ENCODE data around the gene NBAS.
A peak's percentile ranks its signal among the peaks of the same experiment; 100 is the strongest.
"Not testable (repeated sequence)": the region's sequence is repeated elsewhere in the genome, so short reads cannot be mapped to it uniquely, and the experiment has no call there.

Gene NBAS

GRCh38 chr2:15210542-15210941 is 350.6 kb downstream of the NBAS start:
- not testable (repeated sequence) for DNase-seq (ENCODE audit: low read depth)

GRCh38 chr2:15206419-15206818 is 354.7 kb downstream of the NBAS start:
- DNase-seq (ENCODE audit: low read depth): no peak

DNA sequence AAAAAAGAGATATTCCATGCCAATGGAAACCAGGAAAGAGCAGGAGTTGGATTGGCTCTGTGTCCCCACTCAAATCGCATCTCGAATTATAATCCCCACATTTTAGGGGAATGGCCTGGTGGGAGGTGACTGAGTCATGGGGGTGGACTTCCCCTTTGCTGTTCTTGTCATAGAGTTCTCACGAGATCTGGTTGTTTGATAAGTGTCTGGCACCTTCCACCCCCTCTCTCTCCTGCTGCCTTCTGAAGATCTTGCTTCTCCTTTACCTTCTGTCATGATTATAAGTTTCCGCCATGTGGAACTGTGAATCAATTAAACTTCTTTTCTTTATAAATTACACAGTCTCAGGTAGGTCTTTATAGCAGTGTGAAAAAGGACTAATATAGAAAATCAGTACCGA is 355.6 kb downstream of the NBAS start:
- DNase-seq (ENCODE audit: low read depth): no peak

DNA sequence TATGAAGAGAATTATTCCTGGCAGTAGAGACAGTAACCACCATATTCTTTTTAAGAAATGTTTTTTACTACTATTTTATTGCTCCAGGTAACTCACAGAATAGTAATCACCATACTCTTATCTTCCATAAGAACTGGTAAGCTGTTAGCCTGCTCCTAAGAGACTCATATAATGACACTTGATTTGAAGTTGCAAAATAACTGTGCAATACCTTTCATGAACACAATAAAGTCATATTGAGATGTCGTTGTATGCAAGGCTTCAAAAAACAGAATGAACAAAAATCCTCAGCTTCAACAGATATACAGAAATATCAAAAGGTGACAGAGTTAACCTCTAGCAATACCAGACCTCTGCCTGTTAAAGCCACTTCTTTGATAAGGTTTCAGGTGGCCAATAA is 360.1 kb downstream of the NBAS start:
- no peak for DNase-seq (ENCODE audit: low read depth)

DNA sequence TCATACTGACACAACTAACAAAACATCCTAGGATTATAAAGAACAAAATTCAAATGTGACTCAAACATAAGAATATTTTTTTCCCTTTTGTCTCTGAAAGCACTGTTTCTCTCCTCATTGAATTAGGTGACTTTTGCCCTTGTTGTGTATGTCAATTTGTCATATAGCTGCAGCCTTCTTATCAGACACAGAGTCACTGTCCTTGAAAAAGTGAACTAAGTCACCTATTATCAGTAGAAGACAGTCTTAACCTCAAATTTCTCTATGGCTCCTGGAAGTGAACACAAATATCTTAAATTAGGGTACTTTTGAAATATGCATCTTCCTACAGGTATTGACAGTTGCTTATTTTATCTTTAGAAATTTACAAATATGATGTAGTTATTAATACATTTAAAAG is 360.6 kb downstream of the NBAS start:
- DNase-seq (ENCODE audit: low read depth): no peak

- DNase-seq (ENCODE audit: low read depth): no peak
These were observed 363.1 kb downstream of the NBAS start for GRCh38 chr2:15198051-15198450.

DNA sequence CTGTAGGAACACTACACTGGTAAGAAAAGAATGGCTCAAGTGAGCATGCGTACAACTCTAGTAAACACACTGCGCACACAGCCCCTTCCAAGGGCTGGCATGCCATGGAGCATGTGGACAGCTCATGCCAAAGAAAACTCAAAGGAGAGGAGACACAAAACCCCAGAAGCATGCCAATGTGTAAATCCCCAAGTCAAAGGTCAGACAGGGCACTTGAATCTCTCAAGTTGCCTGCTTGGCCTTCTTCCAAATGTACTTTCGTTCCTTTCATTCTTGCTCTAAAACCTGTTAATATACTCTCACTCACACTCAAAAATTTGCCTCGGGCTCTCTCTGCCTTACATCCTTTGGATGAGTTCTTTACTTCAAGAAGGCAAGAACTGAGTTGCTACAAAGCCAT is 365.3 kb downstream of the NBAS start:
- no peak for DNase-seq (ENCODE audit: low read depth)

DNA sequence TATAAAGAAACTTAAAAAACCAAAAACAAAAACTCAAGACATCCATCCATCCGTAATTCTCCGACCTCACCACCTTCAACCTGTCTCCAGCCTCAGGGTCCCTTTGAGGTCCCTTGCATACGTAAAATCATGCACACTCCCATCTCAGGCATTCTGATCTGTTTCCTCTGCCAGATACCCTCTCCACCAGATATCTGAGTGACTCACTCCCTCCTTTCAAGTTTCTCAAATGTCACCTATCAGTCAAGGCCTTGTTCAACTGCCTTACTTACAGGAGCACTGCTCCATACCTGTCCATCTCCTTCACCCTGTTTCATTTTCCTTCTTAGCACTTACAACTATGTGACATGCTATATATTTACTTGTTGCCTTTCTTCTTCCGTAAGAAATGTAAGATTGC is 369.3 kb downstream of the NBAS start:
- no peak for DNase-seq (ENCODE audit: low read depth)

- no peak for DNase-seq (ENCODE audit: low read depth)
These were observed 371.9 kb downstream of the NBAS start for GRCh38 chr2:15189216-15189615.

GRCh38 chr2:15187702-15188101 is 373.4 kb downstream of the NBAS start:
- DNase-seq (ENCODE audit: low read depth): no peak

- DNase-seq (ENCODE audit: low read depth): no peak
These were observed 375.0 kb downstream of the NBAS start for GRCh38 chr2:15186118-15186517.

GRCh38 chr2:15184491-15184890 is 376.6 kb downstream of the NBAS start:
- DNase-seq (ENCODE audit: low read depth): no peak

DNA sequence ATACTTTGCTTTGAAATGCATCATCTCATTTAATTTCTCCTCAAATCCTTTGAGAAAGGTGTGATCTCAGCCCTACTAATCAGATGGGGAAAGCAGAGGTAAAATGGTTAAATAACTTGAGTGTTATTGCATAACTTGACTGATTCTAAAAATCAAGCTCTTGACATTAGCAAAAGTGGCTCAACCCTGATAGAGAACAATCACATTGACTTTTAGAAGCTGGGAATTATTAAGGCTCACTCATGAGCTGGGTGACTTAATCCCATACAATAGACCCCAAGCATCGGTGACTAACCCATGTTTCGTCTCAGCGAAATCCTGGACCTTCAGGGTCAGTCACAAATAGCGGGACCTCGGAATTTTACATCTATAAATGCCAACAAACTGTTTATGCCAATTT is 378.9 kb downstream of the NBAS start:
- DNase-seq (ENCODE audit: low read depth): no peak

- DNase-seq (ENCODE audit: low read depth): no peak
These were observed 379.9 kb downstream of the NBAS start for GRCh38 chr2:15181092-15181745.

GRCh38 chr2:15180379-15180778 is 380.8 kb downstream of the NBAS start:
- DNase-seq (ENCODE audit: low read depth): no peak

DNA sequence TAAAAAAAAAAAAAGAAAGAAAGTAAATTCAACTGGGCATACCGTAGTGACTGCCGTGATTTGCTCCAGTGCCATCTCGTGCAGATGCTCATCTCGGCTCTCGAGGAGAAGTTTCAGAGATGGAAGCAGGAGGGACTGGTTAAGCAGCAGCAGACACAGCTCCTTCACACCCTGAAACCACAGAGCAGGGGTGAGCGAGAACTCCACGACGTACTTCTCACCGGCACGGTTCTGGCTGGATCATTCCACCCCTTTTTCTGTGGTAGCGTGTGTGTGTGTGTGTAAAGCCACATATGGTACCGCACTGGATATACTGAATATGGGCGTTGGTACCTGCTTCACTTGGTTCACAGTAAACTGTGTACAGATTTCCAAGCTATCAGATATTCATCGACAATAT is 382.2 kb downstream of the NBAS start:
- DNase-seq (ENCODE audit: low read depth): no peak

GRCh38 chr2:15177103-15177502 is 384.0 kb downstream of the NBAS start:
- no peak for DNase-seq (ENCODE audit: low read depth)

GRCh38 chr2:15176604-15177003 is 384.5 kb downstream of the NBAS start:
- DNase-seq (ENCODE audit: low read depth): no peak

DNA sequence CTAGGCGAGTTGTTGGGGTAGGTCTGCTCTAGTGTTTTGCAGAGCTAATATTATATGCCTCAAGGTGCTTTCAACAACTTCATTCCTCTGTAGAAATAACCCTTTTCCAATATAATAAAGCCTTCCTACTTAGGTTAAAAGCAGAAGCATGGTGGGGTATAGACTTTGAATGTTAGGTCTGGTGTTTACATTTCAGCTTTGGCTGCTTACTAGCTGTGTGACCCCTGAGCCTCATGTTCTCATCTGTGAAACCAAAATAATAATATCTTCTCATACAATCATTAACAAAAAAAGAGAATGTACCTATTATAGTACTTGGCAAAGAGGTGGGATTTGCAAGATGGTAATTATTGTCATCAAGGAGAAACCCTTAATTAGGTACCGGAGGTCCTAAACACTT is 386.6 kb downstream of the NBAS start:
- no peak for DNase-seq (ENCODE audit: low read depth)

- no peak for DNase-seq (ENCODE audit: low read depth)
These were observed 387.6 kb downstream of the NBAS start for GRCh38 chr2:15173501-15173900.

GRCh38 chr2:15172825-15173224 is 388.3 kb downstream of the NBAS start:
- no peak for DNase-seq (ENCODE audit: low read depth)

GRCh38 chr2:15170070-15170775 is 390.9 kb downstream of the NBAS start:
- peak; percentile 16 for DNase-seq (ENCODE audit: low read depth)

- peak; percentile 86 for DNase-seq (ENCODE audit: low read depth)
These were observed 391.6 kb downstream of the NBAS start for GRCh38 chr2:15169326-15170069.
